Neural cell (in vitro differentiated cells): Measurements from ENCODE around the gene PTGR3. TPM values are rescaled to one million over a fixed set of nuclear protein-coding genes. Genes with fewer than 3 reads are reported as not detected.

Experiments used
- H2AFZ ChIP-seq: fragments of 200-600, 300-800 bp; sonication (generic), shearing (Covaris generic); 2 replicates; pipeline ENCODE4 v1.6.0; 2014; ENCODE audit warnings: low read depth, mild to moderate bottlenecking, antibody characterized with exemption, low read length, moderate library complexity
- H3F3A ChIP-seq: fragments of 200-600 bp; shearing (Covaris generic); 2 replicates; pipeline ENCODE4 v1.6.1; 2016; ENCODE audit warnings: mild to moderate bottlenecking, moderate library complexity, mixed read lengths, antibody characterized with exemption, low read length; ENCODE audit not compliant: insufficient read depth, poor library complexity, severe bottlenecking
- H3K27ac ChIP-seq: fragments of 200-600, 300-800 bp; sonication (generic), shearing (Covaris generic); 2 replicates; pipeline ENCODE4 v1.5.1; 2014; ENCODE audit warnings: mild to moderate bottlenecking, low read length, moderate library complexity
- H3K27me3 ChIP-seq: fragments of 300-800, 200-600 bp; sonication (generic), shearing (Covaris generic); 2 replicates; pipeline ENCODE4 v1.6.0; 2014; ENCODE audit warnings: mild to moderate bottlenecking, low read depth, low read length, moderate library complexity; ENCODE audit not compliant: insufficient read depth
- H3K36me3 ChIP-seq: fragments of 300-800, 200-600 bp; sonication (generic), shearing (Covaris generic); 2 replicates; pipeline ENCODE4 v1.5.1; 2014; ENCODE audit warnings: mild to moderate bottlenecking, antibody characterized with exemption, low read length, moderate library complexity; ENCODE audit not compliant: insufficient read depth
- H3K4me2 ChIP-seq: fragments of 300-800, 200-600 bp; sonication (generic), shearing (Covaris generic); 2 replicates; pipeline ENCODE4 v1.6.0; 2014; ENCODE audit warnings: mild to moderate bottlenecking, low read length
- H3K4me3 ChIP-seq: fragments of 300-800, 200-600 bp; sonication (generic), shearing (Covaris generic); 2 replicates; pipeline ENCODE4 v1.5.1; 2014; ENCODE audit warnings: mild to moderate bottlenecking, low read length, moderate library complexity
- H3K79me2 ChIP-seq: fragments of 200-600 bp; shearing (Covaris generic); replicated peaks from 2 replicates; pipeline ENCODE4 v1.6.0; 2014; ENCODE audit warnings: mild to moderate bottlenecking, low read length, moderate library complexity; ENCODE audit not compliant: insufficient read depth
- H3K9ac ChIP-seq: fragments of 300-800, 200-600 bp; sonication (generic), shearing (Covaris generic); 2 replicates; pipeline ENCODE4 v1.6.1; 2016; ENCODE audit warnings: mild to moderate bottlenecking, low read length, mixed read lengths
- H3K9me2 ChIP-seq: fragments of 200-600 bp; shearing (Covaris generic); 2 replicates; pipeline ENCODE4 v1.6.1; 2016; ENCODE audit warnings: mild to moderate bottlenecking, low read length, mixed read lengths; ENCODE audit not compliant: insufficient read depth
- H3K9me3 ChIP-seq: fragments of 200-600, 300-800 bp; sonication (generic), shearing (Covaris generic); 2 replicates; pipeline ENCODE4 v1.6.1; 2016; ENCODE audit warnings: mild to moderate bottlenecking, mixed run types, low read length, moderate library complexity, mixed read lengths
- H4K20me1 ChIP-seq: fragments of 200-600 bp; shearing (Covaris generic); 2 replicates; pipeline ENCODE4 v1.6.1; 2016; ENCODE audit warnings: mild to moderate bottlenecking, mixed run types; ENCODE audit not compliant: insufficient read depth
- CTCF ChIP-seq: fragments of 450-650 bp; IDR thresholded peaks from 2 replicates; pipeline ENCODE4 v1.5.1; 2014; ENCODE audit warnings: antibody characterized with exemption, mild to moderate bottlenecking, moderate library complexity; ENCODE audit not compliant: poor library complexity, severe bottlenecking
- EP300 ChIP-seq: fragments of 450-650 bp; conservative IDR thresholded peaks from 2 replicates; pipeline ENCODE4 v1.6.1; 2014; ENCODE audit warnings: antibody characterized with exemption, mild to moderate bottlenecking, moderate library complexity; ENCODE audit not compliant: poor library complexity, severe bottlenecking
- EZH2 ChIP-seq: fragments of 200-600, 300-800 bp; shearing (Covaris generic), sonication (generic); IDR thresholded peaks from 2 replicates; pipeline ENCODE4 v1.6.1; 2014; ENCODE audit warnings: antibody characterized with exemption, low read length, borderline replicate concordance, mild to moderate bottlenecking; ENCODE audit not compliant: insufficient read depth, poor library complexity, severe bottlenecking
- MXI1 ChIP-seq: fragments of 450-650 bp; conservative IDR thresholded peaks from 2 replicates; pipeline ENCODE4 v1.6.1; 2014; ENCODE audit warnings: antibody characterized with exemption, mild to moderate bottlenecking; ENCODE audit not compliant: poor library complexity, severe bottlenecking
- POLR2AphosphoS5 ChIP-seq: IDR thresholded peaks from 2 replicates; pipeline ENCODE4 v1.6.1; 2012
- RAD21 ChIP-seq: fragments of 450-650 bp; conservative IDR thresholded peaks from 2 replicates; pipeline ENCODE4 v1.6.1; 2014; ENCODE audit warnings: antibody characterized with exemption, mild to moderate bottlenecking, moderate library complexity
- REST ChIP-seq: IDR thresholded peaks from 2 replicates; pipeline ENCODE4 v1.6.1; 2012; ENCODE audit warnings: borderline replicate concordance
- SMC3 ChIP-seq: fragments of 450-650 bp; conservative IDR thresholded peaks from 2 replicates; pipeline ENCODE4 v1.6.1; 2014; ENCODE audit warnings: antibody characterized with exemption, mild to moderate bottlenecking, moderate library complexity; ENCODE audit not compliant: poor library complexity
- TAF1 ChIP-seq: IDR thresholded peaks from 2 replicates; pipeline ENCODE4 v1.6.1; 2012; ENCODE audit warnings: low read depth
- polyA plus RNA-seq: library from polyadenylated mRNA; depleted of rRNA; stranded (reverse); fragments of >200 nt; gene quantifications from 2 replicates; pipeline ENCODE4 v1.2.3, GENCODE V29; 2014

PTGR3 gene
- polyA plus RNA-seq, 1 donor from 2014 or later, result 5.9 TPM

GRCh38 chr18:75208155-75208835 lies 644 bp downstream of the PTGR3 start:
- peak overlapping the region; percentile 62 for H3K4me2 ChIP-seq
- peak overlapping the region; percentile 57 for H3K9ac ChIP-seq
- H3K9me3 ChIP-seq, result no peaks in the 10 kb centered on the region
- H3K4me3 ChIP-seq, result peak overlapping the region; percentile 75
- H3K27ac ChIP-seq, result no peak overlapping the region
- TF ChIP-seq RAD21 (peak; percentile 40), REST (no peak), SMC3 (peak; percentile 51), TAF1 (no peak), CTCF (peak; percentile 37), MXI1 (peak; percentile 43), POLR2AphosphoS5 (peak; percentile 4)
- no peaks in the 10 kb centered on the region for H3K9me2 ChIP-seq
- H4K20me1 ChIP-seq, result peaks cover 5% of the 10 kb centered on the region
- H3F3A ChIP-seq, result peaks cover 4% of the 10 kb centered on the region
- H3K36me3 ChIP-seq, result no peaks in the 10 kb centered on the region
- H3K27me3 ChIP-seq, result peaks cover 83% of the 10 kb centered on the region
- no peak overlapping the region for H2AFZ ChIP-seq
- peaks cover 25% of the 10 kb centered on the region for H3K79me2 ChIP-seq

- Histone ChIP-seq H3K4me3 (peak overlapping the region; percentile 75), H3K36me3 (no peaks in the 10 kb centered on the region), H3F3A (peaks cover 4% of the 10 kb centered on the region), H3K27me3 (peaks cover 83% of the 10 kb centered on the region), H3K79me2 (peaks cover 25% of the 10 kb centered on the region), H3K9ac (no peak overlapping the region), H3K4me2 (no peak overlapping the region), H2AFZ (no peak overlapping the region), H3K9me2 (no peaks in the 10 kb centered on the region), H4K20me1 (peaks cover 5% of the 10 kb centered on the region), H3K9me3 (no peaks in the 10 kb centered on the region), H3K27ac (no peak overlapping the region)
- TF ChIP-seq CTCF, result no peak
- no peak for TF ChIP-seq RAD21
- TF ChIP-seq REST, result no peak
- TF ChIP-seq EZH2, result peak; percentile 42
- peak; percentile 32 for TF ChIP-seq POLR2AphosphoS5
- no peak for TF ChIP-seq MXI1
- TF ChIP-seq TAF1, result no peak
- no peak for TF ChIP-seq EP300
Observed at GRCh38 chr18:75207310-75208154, 1.4 kb downstream of the PTGR3 start.
